ENCODE data around the gene CPNE2. TPM values are rescaled to one million over a fixed set of nuclear protein-coding genes. Genes with fewer than 3 reads are reported as not detected.

Gene CPNE2
- total RNA-seq, 2 experiments from 2014 or later: 10.4 TPM

GRCh38 chr16:57133886-57134285, 41.5 kb downstream of the CPNE2 start:
- Mint-ChIP-seq H3K9me3 (no peaks in the 10 kb centered on the region), H3K36me3 (peaks cover 4% of the 10 kb centered on the region), H3K4me1 (peaks cover 69% of the 10 kb centered on the region), H3K27ac (peak overlapping the region; percentile 89), H3K4me3 (peak overlapping the region; percentile 66), H3K27me3 (no peaks in the 10 kb centered on the region)
- no peak for DNase-seq

GRCh38 chr16:57134982-57135381, 42.6 kb downstream of the CPNE2 start:
- H3K9me3 Mint-ChIP-seq: no peaks in the 10 kb centered on the region
- peak overlapping the region; percentile 66 for H3K4me3 Mint-ChIP-seq
- no peak for DNase-seq
- no peaks in the 10 kb centered on the region for H3K27me3 Mint-ChIP-seq
- H3K36me3 Mint-ChIP-seq: peaks cover 4% of the 10 kb centered on the region
- peaks cover 59% of the 10 kb centered on the region for H3K4me1 Mint-ChIP-seq
- H3K27ac Mint-ChIP-seq: peak overlapping the region; percentile 89

GRCh38 chr16:57137043-57137442, 44.7 kb downstream of the CPNE2 start:
- no peak overlapping the region for H3K4me3 Mint-ChIP-seq
- H3K27me3 Mint-ChIP-seq: peaks cover under 1% of the 10 kb centered on the region
- DNase-seq: no peak
- H3K9me3 Mint-ChIP-seq: no peaks in the 10 kb centered on the region
- H3K4me1 Mint-ChIP-seq: peaks cover 57% of the 10 kb centered on the region
- no peak overlapping the region for H3K27ac Mint-ChIP-seq
- peaks cover under 1% of the 10 kb centered on the region for H3K36me3 Mint-ChIP-seq

- Mint-ChIP-seq H3K9me3 (no peaks in the 10 kb centered on the region), H3K4me3 (no peak overlapping the region), H3K4me1 (peaks cover 57% of the 10 kb centered on the region), H3K36me3 (peaks cover 4% of the 10 kb centered on the region), H3K27ac (peak overlapping the region; percentile 35), H3K27me3 (peaks cover 3% of the 10 kb centered on the region)
- DNase-seq: no peak
Observed at GRCh38 chr16:57137566-57138273, 45.3 kb downstream of the CPNE2 start.

- no peak for DNase-seq
- H3K27ac Mint-ChIP-seq: peak overlapping the region; percentile 35
Observed at GRCh38 chr16:57138281-57138935, 46.0 kb downstream of the CPNE2 start.

GRCh38 chr16:57140931-57141668, 48.7 kb downstream of the CPNE2 start:
- peaks cover 35% of the 10 kb centered on the region for H3K4me1 Mint-ChIP-seq
- H3K36me3 Mint-ChIP-seq: peaks cover 4% of the 10 kb centered on the region
- H3K27ac Mint-ChIP-seq: peak overlapping the region; percentile 83

More at GRCh38 chr16:57138281-57138935, 46.0 kb downstream of the CPNE2 start:
- no peak overlapping the region for H3K4me3 Mint-ChIP-seq
- H3K27me3 Mint-ChIP-seq: peaks cover 3% of the 10 kb centered on the region
- H3K4me1 Mint-ChIP-seq: peaks cover 56% of the 10 kb centered on the region
- H3K36me3 Mint-ChIP-seq: peaks cover 4% of the 10 kb centered on the region
- H3K9me3 Mint-ChIP-seq: no peaks in the 10 kb centered on the region

GRCh38 chr16:57141822-57142631, 49.6 kb downstream of the CPNE2 start:
- Mint-ChIP-seq H3K27me3 (peaks cover 3% of the 10 kb centered on the region), H3K27ac (peak overlapping the region; percentile 83), H3K36me3 (peaks cover 4% of the 10 kb centered on the region), H3K4me1 (peaks cover 33% of the 10 kb centered on the region), H3K4me3 (peak overlapping the region; percentile 44), H3K9me3 (no peaks in the 10 kb centered on the region)
- DNase-seq: no peak

More at GRCh38 chr16:57140931-57141668, 48.7 kb downstream of the CPNE2 start:
- Mint-ChIP-seq H3K9me3 (no peaks in the 10 kb centered on the region), H3K4me3 (no peak overlapping the region), H3K27me3 (peaks cover 3% of the 10 kb centered on the region)
- no peak for DNase-seq

- no peak for DNase-seq
- Mint-ChIP-seq H3K4me1 (peaks cover 38% of the 10 kb centered on the region), H3K9me3 (no peaks in the 10 kb centered on the region), H3K27ac (no peak overlapping the region), H3K36me3 (peaks cover 4% of the 10 kb centered on the region), H3K4me3 (no peak overlapping the region), H3K27me3 (peaks cover 3% of the 10 kb centered on the region)
Observed at GRCh38 chr16:57143149-57143921, 51.0 kb downstream of the CPNE2 start.

- Mint-ChIP-seq H3K9me3 (no peaks in the 10 kb centered on the region), H3K36me3 (peaks cover 4% of the 10 kb centered on the region), H3K27ac (no peak overlapping the region), H3K4me3 (no peak overlapping the region), H3K27me3 (peaks cover 3% of the 10 kb centered on the region), H3K4me1 (peaks cover 38% of the 10 kb centered on the region)
- no peak for DNase-seq
Observed at GRCh38 chr16:57144027-57144426, 51.6 kb downstream of the CPNE2 start.

- Mint-ChIP-seq H3K4me3 (no peak overlapping the region), H3K9me3 (no peaks in the 10 kb centered on the region), H3K36me3 (peaks cover 4% of the 10 kb centered on the region), H3K4me1 (peaks cover 36% of the 10 kb centered on the region), H3K27ac (no peak overlapping the region), H3K27me3 (peaks cover 3% of the 10 kb centered on the region)
- DNase-seq: no peak
Observed at GRCh38 chr16:57145046-57146021, 53.0 kb downstream of the CPNE2 start.

GRCh38 chr16:57146040-57146647, 53.8 kb downstream of the CPNE2 start:
- no peak for DNase-seq
- H3K27me3 Mint-ChIP-seq: peaks cover 3% of the 10 kb centered on the region
- no peak overlapping the region for H3K27ac Mint-ChIP-seq
- peaks cover 4% of the 10 kb centered on the region for H3K36me3 Mint-ChIP-seq
- H3K4me1 Mint-ChIP-seq: peaks cover 32% of the 10 kb centered on the region
- H3K4me3 Mint-ChIP-seq: no peak overlapping the region
- no peaks in the 10 kb centered on the region for H3K9me3 Mint-ChIP-seq

- no peak for DNase-seq
- H3K36me3 Mint-ChIP-seq: peaks cover 4% of the 10 kb centered on the region
- H3K4me3 Mint-ChIP-seq: no peak overlapping the region
- H3K27ac Mint-ChIP-seq: no peak overlapping the region
- H3K27me3 Mint-ChIP-seq: peaks cover 3% of the 10 kb centered on the region
- H3K4me1 Mint-ChIP-seq: peaks cover 32% of the 10 kb centered on the region
- H3K9me3 Mint-ChIP-seq: no peaks in the 10 kb centered on the region
Observed at GRCh38 chr16:57146735-57147134, 54.4 kb downstream of the CPNE2 start.
